IMR-90 (cell line): Measurements from ENCODE around the gene STK17B.

ENCODE experiments used
- MAZ ChIP-seq: IDR thresholded peaks from 2 replicates; pipeline ENCODE4 v1.6.1; 2012; ENCODE audit warnings: low read depth, mild to moderate bottlenecking, low read length, improper control_type of control experiment, moderate library complexity, borderline replicate concordance
- POLR2A ChIP-seq: IDR thresholded peaks from 2 replicates; pipeline ENCODE4 v1.6.1; 2012; ENCODE audit warnings: mild to moderate bottlenecking, low read depth, low read length
- TF ChIP-seq, protein P1 (sequence below): conservative IDR thresholded peaks from 2 replicates; pipeline ENCODE4 v1.5.1; 2012; ENCODE audit warnings: mild to moderate bottlenecking, low read depth, low read length, improper control_type of control experiment

DNA sequence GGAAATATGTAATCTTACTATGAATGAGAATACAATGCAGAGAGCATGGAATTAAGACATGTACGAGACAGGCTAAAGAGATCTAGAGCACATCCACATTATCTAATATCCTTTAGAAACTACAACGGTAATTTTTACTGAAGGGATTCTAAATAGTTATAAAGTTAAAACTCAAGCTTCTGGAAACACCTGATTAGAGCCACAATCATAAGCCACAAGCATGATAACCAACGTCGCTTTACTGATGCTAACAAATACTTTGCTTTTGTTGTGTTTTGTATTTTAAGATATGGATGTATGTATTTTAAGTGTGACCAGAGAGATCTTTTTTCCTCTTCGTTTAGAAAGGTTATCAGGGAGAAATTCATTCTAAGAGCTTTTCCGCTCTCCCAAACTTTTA lies 44.0 kb upstream of the STK17B start:
- no peak for TF ChIP-seq POLR2A
- TF ChIP-seq MAZ, result no peak
- TF ChIP-seq, protein P1, sequence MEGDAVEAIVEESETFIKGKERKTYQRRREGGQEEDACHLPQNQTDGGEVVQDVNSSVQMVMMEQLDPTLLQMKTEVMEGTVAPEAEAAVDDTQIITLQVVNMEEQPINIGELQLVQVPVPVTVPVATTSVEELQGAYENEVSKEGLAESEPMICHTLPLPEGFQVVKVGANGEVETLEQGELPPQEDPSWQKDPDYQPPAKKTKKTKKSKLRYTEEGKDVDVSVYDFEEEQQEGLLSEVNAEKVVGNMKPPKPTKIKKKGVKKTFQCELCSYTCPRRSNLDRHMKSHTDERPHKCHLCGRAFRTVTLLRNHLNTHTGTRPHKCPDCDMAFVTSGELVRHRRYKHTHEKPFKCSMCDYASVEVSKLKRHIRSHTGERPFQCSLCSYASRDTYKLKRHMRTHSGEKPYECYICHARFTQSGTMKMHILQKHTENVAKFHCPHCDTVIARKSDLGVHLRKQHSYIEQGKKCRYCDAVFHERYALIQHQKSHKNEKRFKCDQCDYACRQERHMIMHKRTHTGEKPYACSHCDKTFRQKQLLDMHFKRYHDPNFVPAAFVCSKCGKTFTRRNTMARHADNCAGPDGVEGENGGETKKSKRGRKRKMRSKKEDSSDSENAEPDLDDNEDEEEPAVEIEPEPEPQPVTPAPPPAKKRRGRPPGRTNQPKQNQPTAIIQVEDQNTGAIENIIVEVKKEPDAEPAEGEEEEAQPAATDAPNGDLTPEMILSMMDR, result no peak
